GM19035 (cell line): ENCODE measurements around the gene NTPCR.

ENCODE experiments used
- ATAC-seq: cut with Tn5 transposase; IDR thresholded peaks from one replicate; pipeline ENCODE4 v1.9.1; 2021; ENCODE audit not compliant: unreplicated experiment

NTPCR gene

DNA sequence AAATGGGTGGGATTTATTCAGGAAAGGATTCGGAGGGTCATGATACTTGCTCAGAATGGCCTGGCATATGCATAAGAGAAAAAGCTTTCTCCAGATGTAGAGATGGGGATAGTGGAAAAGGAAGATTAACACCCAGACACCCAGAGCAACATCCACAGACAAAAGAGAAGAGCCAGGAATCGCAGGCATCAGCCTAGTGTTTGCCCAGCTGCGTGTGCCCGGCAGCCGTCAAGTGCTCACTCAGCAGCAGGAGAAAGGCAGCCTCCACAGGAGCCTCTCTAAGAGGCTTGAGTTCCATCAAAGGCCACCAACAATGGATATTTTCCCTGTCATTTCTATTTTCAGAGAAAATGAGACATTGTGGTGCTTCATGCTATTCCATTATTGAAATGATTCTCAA lies 54.7 kb downstream of the NTPCR start:
- ATAC-seq: no peak

GRCh38 chr1:233005703-233006102 lies 55.3 kb downstream of the NTPCR start:
- ATAC-seq: no peak

- ATAC-seq: no peak
Observed at GRCh38 chr1:233006108-233006507, 55.7 kb downstream of the NTPCR start.

DNA sequence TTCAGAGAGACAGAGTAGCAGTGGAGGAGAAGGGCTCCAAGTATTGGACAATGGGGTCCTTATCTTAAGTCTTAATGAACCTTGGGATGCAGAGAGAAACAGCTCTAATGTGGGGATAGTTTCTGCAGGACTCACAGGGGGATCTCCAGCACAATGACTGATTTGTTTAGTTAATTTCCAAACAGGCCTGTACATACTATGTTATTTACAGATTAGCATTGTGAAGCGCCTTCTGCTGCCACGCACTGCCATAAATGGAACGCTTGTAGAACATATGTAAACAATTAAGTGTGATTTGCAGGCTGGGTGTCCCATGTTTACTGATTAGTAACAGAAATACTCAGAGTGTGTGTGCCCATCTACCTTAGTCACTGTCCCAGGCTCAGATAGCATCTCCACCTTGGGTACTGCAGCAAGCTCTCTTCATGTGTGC lies 56.1 kb downstream of the NTPCR start:
- ATAC-seq: no peak

- ATAC-seq: no peak
Observed at GRCh38 chr1:233010146-233010545, 59.7 kb downstream of the NTPCR start.

GRCh38 chr1:233012021-233012420 lies 61.6 kb downstream of the NTPCR start:
- ATAC-seq: no peak

- no peak for ATAC-seq
Observed at GRCh38 chr1:233015965-233016364, 65.6 kb downstream of the NTPCR start.

DNA sequence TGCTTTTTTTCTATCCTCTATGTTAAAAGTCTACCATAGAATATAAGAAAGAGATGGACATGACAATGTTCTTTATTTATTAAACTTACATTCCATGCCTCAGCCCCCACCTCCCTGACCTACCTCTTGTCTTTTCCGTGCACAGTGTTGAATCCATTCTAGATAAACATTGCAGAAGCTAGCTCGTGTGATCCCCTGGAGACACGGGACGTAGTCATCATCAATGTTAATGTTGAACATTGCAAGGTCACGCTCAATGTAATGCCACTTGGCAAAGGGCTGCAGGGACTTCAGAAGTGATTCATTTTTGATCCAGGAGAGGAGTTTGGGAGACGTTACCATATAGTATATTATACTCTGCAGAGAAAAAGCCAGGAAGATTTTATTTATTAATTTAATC lies 66.4 kb downstream of the NTPCR start:
- no peak for ATAC-seq

GRCh38 chr1:233019083-233019482 lies 68.7 kb downstream of the NTPCR start:
- ATAC-seq: no peak

GRCh38 chr1:233019778-233020325 lies 69.4 kb downstream of the NTPCR start:
- ATAC-seq: no peak

GRCh38 chr1:233020426-233020825 lies 70.0 kb downstream of the NTPCR start:
- ATAC-seq: no peak

DNA sequence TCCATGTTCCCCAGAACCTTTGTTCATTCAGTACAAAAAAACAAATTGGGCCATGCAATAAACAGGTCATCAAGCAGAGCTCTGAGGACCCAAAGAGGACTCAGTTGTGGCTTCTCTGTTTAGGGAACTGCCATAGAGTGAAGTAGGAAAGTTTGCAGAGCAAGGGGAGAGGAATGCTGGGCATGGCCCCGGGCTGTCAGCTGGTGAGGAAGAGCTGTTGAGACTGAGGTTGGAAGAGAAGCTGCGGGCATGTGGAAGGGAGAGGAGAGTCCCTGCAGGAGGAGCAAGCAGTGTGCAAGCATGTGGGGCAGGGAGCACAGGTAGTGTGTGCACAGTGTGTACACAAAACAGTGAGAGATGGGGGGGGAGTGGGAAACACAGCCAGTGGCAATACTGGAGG lies 71.8 kb downstream of the NTPCR start:
- no peak for ATAC-seq

DNA sequence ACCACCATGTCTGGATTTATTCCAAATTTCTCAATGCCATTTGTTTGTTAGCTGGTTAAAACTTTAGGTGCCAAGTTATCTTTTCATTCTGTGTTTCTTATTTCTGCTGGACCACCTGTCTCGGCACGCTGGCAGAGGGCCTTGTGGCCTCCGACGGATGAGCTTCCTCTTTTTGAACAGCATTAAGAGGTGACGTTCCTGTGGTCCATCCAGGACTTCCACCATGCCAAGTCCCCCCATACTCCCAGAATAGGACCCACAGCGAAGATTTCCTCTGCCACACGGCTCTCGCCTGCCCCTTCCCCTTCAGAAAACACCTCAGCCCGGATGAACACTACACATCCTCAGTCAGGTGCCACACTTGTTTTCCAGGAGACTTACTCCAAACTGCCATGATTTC lies 73.8 kb downstream of the NTPCR start:
- no peak for ATAC-seq

GRCh38 chr1:233025157-233025556 lies 74.7 kb downstream of the NTPCR start:
- no peak for ATAC-seq

- no peak for ATAC-seq
Observed at GRCh38 chr1:233025567-233025966, 75.2 kb downstream of the NTPCR start.

DNA sequence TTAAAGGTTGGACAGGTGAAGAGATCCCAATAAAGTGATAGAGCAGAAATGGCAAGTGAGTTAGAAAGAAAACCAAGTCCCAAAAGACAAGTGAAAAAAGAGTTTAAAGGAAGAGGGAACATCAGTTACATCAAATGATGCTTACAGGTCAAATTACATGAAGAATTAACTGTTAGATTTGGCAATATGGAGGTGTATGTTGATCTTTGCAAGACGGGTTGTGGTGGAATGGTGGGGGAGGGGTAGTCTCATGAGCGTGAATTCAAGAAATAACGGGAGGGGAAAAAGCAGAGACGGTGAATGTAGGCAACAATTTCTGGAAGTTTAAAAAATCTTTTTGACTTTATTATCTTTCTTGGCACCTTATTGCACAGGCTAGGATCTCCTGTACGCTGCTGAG lies 76.6 kb downstream of the NTPCR start:
- no peak for ATAC-seq

DNA sequence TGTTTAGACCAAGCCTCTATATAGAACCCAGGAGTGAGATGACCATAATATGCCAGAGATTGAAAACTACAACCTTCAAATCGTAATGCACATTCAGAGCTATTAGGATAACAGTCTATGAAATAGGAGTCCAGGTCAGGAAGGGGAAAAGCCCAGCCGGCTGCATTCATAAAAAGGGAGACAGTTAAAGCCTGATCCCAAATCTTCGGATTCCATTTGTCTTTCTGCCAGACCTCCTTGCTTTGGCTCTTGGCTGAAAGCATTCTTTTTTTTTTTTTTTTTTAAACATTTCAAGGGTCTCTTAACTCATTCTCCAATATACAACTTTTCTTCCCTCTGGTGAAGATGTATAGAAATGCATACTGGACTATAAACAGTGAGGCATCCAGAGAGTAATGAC lies 81.1 kb downstream of the NTPCR start:
- ATAC-seq: no peak

GRCh38 chr1:233032916-233033315 lies 82.5 kb downstream of the NTPCR start:
- ATAC-seq: no peak

- ATAC-seq: no peak
Observed at GRCh38 chr1:233033361-233033760, 83.0 kb downstream of the NTPCR start.
